AG04450 (cell line): Measurements from ENCODE around the gene CRACR2B. TPM values are rescaled to one million over a fixed set of nuclear protein-coding genes. Genes with fewer than 3 reads are reported as not detected.

Experiments used
- CTCF ChIA-PET: fragments of 300-600, 350-600 bp; formaldehyde crosslinking; extraction: SDS; loops from one replicate; lab custom pipeline; 2022; ENCODE audit warnings: antibody characterized with exemption, inconsistent platforms; lab: Charles Lee
- POLR2A ChIA-PET: fragments of 350-600 bp; formaldehyde crosslinking; extraction: SDS; loops from one replicate; lab custom pipeline; 2021; ENCODE audit warnings: antibody characterized with exemption, inconsistent platforms; lab: Yijun Ruan, JAX
- DNase-seq: peaks from one replicate; pipeline ENCODE4 v3.0.0-alpha.2; 2011; ENCODE audit warnings: low read depth, low spot score
- H3K27ac ChIP-seq: one replicate; pipeline ENCODE4 v1.5.1; 2012; ENCODE audit warnings: low read depth, low read length, control low read depth
- H3K27me3 ChIP-seq: one replicate; pipeline ENCODE4 v1.6.0; 2012; ENCODE audit warnings: low read length; ENCODE audit not compliant: control insufficient read depth, insufficient read depth
- H3K4me3 ChIP-seq: 2 replicates; pipeline ENCODE4 v1.5.1; 2011; ENCODE audit warnings: mild to moderate bottlenecking, low read depth, low read length, control low read depth
- H3K9me3 ChIP-seq: 2 replicates; pipeline ENCODE4 v1.5.1; 2012; ENCODE audit warnings: low read length; ENCODE audit not compliant: control insufficient read depth, insufficient read depth
- polyA plus RNA-seq: library from polyadenylated mRNA; depleted of rRNA; stranded (reverse); fragments of >200 nt; gene quantifications from 2 replicates; pipeline ENCODE4 v1.2.3, GENCODE V29; 2011
- TF ChIP-seq, protein P1 (sequence below): IDR thresholded peaks from 2 replicates; pipeline ENCODE4 v1.5.1; 2011; ENCODE audit warnings: low read depth, low read length, control low read depth, inconsistent platforms

The CRACR2B gene
- polyA plus RNA-seq, 1 experiment = 0.26 TPM

DNA sequence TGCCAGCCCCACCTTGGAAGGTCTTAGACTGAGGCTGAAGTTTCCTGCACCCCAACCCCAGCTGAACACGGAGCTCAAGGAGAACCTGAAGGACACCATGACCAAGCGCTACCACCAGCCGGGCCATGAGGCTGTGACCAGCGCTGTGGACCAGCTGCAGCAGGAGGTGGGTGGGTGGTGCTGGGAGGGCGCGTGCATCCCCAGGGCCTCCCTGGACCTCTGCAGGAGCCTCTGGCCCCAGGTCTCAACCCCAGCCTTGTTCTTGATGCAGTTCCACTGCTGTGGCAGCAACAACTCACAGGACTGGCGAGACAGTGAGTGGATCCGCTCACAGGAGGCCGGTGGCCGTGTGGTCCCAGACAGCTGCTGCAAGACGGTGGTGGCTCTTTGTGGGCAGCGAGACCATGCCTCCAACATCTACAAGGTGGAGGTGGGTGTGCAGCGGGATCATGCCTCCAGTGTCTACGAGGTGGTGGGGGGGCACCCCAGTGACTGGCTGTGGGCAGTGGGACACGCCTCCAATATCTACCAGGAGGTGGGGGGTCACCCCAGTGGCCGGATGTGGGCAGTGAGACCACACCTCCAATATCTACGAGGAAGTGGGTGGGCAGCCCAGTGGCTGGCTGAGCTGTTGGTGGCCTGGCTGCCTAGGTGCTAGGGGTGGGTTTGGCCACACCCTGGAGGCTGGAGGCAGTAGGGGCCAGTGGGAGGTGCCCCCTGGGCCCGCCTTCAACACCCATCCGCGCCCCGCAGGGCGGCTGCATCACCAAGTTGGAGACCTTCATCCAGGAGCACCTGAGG, 9.7 kb downstream of the CRACR2B start:
- Histone ChIP-seq H3K9me3 (no peaks in the 10 kb centered on the region; the same call in 1 of the 2 replicates), H3K27me3 (no peaks in the 10 kb centered on the region), H3K27ac (no peak overlapping the region), H3K4me3 (no peak overlapping the region)
- CTCF ChIA-PET = interaction anchor here (0.6 to 0.8 kb wide), 2 partner anchors 11 to 113 kb away, joined by 3 to 4 read pairs; no protein-coding TSS in a partner anchor
- DNase-seq = no peak
- TF ChIP-seq, protein P1, sequence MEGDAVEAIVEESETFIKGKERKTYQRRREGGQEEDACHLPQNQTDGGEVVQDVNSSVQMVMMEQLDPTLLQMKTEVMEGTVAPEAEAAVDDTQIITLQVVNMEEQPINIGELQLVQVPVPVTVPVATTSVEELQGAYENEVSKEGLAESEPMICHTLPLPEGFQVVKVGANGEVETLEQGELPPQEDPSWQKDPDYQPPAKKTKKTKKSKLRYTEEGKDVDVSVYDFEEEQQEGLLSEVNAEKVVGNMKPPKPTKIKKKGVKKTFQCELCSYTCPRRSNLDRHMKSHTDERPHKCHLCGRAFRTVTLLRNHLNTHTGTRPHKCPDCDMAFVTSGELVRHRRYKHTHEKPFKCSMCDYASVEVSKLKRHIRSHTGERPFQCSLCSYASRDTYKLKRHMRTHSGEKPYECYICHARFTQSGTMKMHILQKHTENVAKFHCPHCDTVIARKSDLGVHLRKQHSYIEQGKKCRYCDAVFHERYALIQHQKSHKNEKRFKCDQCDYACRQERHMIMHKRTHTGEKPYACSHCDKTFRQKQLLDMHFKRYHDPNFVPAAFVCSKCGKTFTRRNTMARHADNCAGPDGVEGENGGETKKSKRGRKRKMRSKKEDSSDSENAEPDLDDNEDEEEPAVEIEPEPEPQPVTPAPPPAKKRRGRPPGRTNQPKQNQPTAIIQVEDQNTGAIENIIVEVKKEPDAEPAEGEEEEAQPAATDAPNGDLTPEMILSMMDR = no peak
- POLR2A ChIA-PET = interaction anchor here (0.6 to 0.7 kb wide), 2 partner anchors 13 to 18 kb away, joined by 3 read pairs; no protein-coding TSS in a partner anchor

GRCh38 chr11:837990-838307, 10.2 kb downstream of the CRACR2B start:
- CTCF ChIA-PET = interaction anchor here (0.6 kb wide), 2 partner anchors 10 to 113 kb away, joined by 3 read pairs; no protein-coding TSS in a partner anchor
- H3K27ac ChIP-seq = no peak overlapping the region
- TF ChIP-seq, protein P1 = no peak
- H3K4me3 ChIP-seq = no peak overlapping the region
- no peaks in the 10 kb centered on the region for H3K27me3 ChIP-seq
- DNase-seq = no peak
- H3K9me3 ChIP-seq = no peaks in the 10 kb centered on the region; the same call in 1 of the 2 replicates
- POLR2A ChIA-PET = interaction anchor here (0.6 kb wide), 2 partner anchors 13 to 20 kb away, joined by 3 read pairs; no protein-coding TSS in a partner anchor

GRCh38 chr11:838441-839279, 10.9 kb downstream of the CRACR2B start:
- ChIA-PET CTCF (interaction anchor here (0.6 kb wide), 1 partner anchor 9 kb away, joined by 3 read pairs; no protein-coding TSS in a partner anchor), POLR2A (interaction anchor here (0.6 kb wide), 4 partner anchors 8 to 32 kb away, joined by 3 to 6 read pairs (median 3); no protein-coding TSS in a partner anchor)
- TF ChIP-seq, protein P1 = peak; percentile 46
- H3K4me3 ChIP-seq = no peak overlapping the region
- DNase-seq = no peak
- H3K27me3 ChIP-seq = no peaks in the 10 kb centered on the region
- no peaks in the 10 kb centered on the region; the same call in 1 of the 2 replicates for H3K9me3 ChIP-seq
- H3K27ac ChIP-seq = peak overlapping the region; percentile 31

DNA sequence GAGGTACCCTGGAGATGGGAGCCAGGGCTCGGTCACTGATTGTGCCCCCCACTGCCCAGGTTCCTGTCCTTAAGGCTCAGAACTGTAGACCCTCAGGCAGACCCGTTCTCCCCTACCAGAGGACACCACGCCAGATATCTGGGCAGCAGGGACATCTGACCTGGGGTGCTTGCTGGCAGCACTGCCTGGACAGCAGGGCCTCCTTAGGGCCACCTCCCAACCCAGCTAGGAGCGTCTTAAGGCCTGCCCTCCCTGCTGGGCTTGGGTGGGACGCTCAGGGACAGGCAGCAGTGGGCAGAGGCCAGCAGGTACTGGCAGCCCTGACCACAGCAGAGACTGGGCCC, 11.5 kb downstream of the CRACR2B start:
- Histone ChIP-seq H3K4me3 (no peak overlapping the region), H3K27ac (peak overlapping the region; percentile 11), H3K27me3 (no peaks in the 10 kb centered on the region), H3K9me3 (no peaks in the 10 kb centered on the region; the same call in 1 of the 2 replicates)
- TF ChIP-seq, protein P1 = no peak
- ChIA-PET POLR2A (interaction anchor here (0.6 kb wide), 2 partner anchors 9 to 33 kb away, joined by 3 to 6 read pairs; no protein-coding TSS in a partner anchor), CTCF (interaction anchor here (0.6 kb wide), 1 partner anchor 25 kb away, joined by 3 read pairs; no protein-coding TSS in a partner anchor)
- no peak for DNase-seq
